Lower leg skin (tissue), 3 donors: ENCODE results near the gene MPV17L.
"Not testable (repeated sequence)": the region's sequence is repeated elsewhere in the genome, so short reads cannot be mapped to it uniquely, and the experiment has no call there.

Source experiments
- POLR2A ChIP-seq, 2 donors: fragments of 450-650 bp; IDR thresholded peaks; one replicate each; pipeline ENCODE4 v1.6.1; 2016 to 2017; ENCODE audit warnings: antibody characterized with exemption in 2 of 2, mild to moderate bottlenecking in 1 of 2, moderate library complexity in 1 of 2
- TF ChIP-seq, protein P1 (sequence below), 3 donors: fragments of 450-650 bp; IDR thresholded peaks; one replicate each; pipeline ENCODE4 v1.5.1; 2016; ENCODE audit warnings: antibody characterized with exemption in 3 of 3, mild to moderate bottlenecking in 3 of 3, moderate library complexity in 2 of 3

DNA sequence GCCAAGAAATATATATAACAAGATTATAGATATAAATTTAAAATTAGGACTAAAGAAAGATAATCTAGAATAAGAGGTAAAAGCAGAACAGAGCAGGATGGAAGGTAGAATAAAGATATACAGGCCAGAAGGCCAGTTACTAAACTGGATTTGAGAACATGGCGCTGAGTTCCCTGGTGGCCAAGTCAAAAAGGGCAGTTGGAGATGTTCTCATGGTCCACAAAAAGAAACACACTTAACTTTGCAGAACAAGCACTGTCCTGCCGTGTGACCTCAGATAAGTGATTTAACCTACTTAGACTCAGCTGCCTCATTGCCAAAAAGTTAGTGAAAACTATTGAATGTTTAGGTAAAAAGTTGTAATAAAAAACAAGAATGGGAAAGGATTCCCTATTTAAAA lies 40.7 kb upstream of the MPV17L start:
- TF ChIP-seq, protein P1, sequence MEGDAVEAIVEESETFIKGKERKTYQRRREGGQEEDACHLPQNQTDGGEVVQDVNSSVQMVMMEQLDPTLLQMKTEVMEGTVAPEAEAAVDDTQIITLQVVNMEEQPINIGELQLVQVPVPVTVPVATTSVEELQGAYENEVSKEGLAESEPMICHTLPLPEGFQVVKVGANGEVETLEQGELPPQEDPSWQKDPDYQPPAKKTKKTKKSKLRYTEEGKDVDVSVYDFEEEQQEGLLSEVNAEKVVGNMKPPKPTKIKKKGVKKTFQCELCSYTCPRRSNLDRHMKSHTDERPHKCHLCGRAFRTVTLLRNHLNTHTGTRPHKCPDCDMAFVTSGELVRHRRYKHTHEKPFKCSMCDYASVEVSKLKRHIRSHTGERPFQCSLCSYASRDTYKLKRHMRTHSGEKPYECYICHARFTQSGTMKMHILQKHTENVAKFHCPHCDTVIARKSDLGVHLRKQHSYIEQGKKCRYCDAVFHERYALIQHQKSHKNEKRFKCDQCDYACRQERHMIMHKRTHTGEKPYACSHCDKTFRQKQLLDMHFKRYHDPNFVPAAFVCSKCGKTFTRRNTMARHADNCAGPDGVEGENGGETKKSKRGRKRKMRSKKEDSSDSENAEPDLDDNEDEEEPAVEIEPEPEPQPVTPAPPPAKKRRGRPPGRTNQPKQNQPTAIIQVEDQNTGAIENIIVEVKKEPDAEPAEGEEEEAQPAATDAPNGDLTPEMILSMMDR (IDR thresholded peaks at IDR 0.05), result not testable (repeated sequence)
- not testable (repeated sequence) for TF ChIP-seq POLR2A (IDR thresholded peaks at IDR 0.05)
